Hematopoietic multipotent progenitor cell treated with erythropoietin and hydrocortisone succinate and interleukin-3 and kit ligand, for 15 days (in vitro differentiated cells): ENCODE data around the gene HSPA1A.

Source experiments
- DNase-seq: peaks from one replicate; pipeline ENCODE4 v3.0.0-alpha.2; 2015; ENCODE audit warnings: low spot score

Gene HSPA1A

DNA sequence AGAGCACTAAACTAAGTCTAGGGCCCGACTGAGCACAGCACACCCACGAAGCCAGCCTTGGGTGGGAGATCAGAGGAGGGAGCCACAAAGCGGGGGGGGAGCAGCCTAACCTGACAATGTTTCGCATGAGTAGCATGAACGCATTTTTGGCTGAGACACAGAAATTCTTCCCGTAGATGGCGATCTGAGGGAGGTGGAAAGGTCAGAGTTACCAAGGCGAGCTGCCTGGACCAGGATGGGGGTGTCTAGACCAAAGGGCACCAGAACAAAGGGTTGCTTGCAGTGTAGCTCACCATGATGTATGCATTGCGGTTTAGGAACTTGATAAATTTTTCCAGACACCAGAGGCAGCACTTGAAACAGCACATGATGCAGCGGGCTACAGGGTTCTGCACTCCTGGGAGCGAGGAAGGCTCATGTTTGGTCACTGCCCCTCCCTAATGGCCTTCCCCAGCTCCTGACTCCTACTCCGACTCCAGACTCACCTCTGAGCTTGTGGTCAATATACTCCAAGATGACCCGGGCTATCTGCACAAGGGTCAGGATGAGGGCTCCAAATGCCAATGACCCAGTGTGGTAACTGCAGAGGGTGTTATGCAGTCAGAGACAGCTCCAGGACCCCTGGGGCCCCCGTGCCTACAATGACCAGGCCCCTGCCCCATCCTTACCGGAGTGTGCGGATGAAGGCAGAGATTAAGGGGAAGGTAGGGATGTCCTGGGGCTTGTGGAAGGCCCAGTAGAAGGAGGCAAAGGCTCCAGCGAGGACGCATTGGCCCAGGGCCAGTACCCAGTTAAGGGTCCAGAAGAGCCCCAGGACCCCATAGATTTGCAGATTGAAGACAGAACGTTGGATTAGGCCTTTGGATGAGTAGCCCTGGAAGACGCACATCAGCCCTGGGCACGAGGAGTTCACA is 50.1 kb downstream of the HSPA1A start:
- DNase-seq = no peak
